ENCODE data around the gene PDCD4. TPM values are rescaled to one million over a fixed set of nuclear protein-coding genes. Genes with fewer than 3 reads are reported as not detected.

PDCD4 gene
- total RNA-seq, 2 experiments from 2014 or later = 236 to 237 TPM

DNA sequence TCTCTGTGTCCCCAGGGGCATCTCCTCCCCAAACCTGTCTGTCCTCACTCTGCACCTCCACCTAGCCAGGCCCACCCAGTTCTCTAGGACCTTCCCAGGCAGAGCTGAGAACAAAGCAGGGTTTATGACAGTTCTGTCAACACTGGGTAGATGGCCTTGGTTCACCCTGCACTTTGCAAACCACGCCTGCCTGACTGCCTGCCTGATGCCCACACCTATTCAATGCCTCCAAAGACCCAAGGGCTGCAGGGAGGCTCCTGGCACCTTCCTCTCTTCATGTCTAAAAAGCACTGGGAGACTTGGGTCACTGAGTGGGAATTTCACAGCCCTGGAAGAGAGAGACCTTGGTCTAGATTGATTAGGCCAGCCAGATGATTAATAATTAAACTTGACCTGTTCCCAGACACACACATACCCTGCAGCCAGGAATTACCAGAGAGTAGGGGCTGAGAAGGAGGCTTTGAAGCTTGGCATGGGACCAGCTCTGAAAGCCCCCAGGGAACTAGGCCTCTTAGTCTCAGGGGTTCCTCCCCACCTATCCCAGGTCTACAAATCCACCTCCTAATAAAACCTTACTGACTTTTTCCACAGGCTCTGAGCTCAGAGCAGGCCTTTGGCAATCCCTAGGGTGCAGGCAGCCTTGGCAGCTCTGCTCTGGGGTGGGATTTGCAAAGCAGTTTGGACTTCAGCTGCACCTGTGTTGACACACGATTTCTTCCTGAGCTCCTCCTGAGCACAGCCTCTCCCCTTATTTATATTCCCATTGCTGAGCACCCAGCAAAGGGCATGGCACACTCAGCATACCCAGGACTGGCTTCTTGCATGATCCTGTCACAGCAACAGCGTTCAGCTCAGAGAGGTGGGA, 25.7 kb upstream of the PDCD4 start:
- Mint-ChIP-seq H3K36me3 (no peaks in the 10 kb centered on the region), H3K4me1 (peaks cover 57% of the 10 kb centered on the region), H3K27me3 (no peaks in the 10 kb centered on the region), H3K9me3 (peaks cover 1% of the 10 kb centered on the region), H3K4me3 (no peak overlapping the region), H3K27ac (peak overlapping the region; percentile 5)
- DNase-seq (no peak), ATAC-seq (ENCODE audit: low read depth) (no peak)
- POLR2A ChIA-PET = interaction anchor here (1.1 to 1.5 kb wide), 3 partner anchors 15 to 25 kb away, joined by 3 to 5 read pairs (median 4); partner anchors contain the start of gene PDCD4

DNA sequence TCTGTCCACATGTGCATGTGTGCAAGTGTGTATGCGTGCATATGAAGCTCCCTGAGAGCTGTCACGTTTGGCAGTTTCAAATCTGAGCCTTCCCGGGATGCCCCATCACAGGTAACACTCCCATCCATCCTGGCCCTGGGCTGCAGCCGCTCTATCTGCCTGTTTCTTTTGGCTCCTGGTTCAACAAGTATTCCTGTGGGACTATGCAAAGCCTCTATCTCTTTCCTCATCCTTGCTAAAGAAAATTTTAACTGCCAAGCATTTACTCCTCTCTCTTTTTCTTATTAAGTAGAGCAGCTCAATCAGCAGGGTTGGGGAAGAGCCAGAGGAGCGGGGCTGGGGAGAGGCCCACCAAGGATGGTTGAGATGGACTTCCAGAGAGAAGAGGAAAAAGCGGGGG, 24.4 kb upstream of the PDCD4 start:
- H3K36me3 Mint-ChIP-seq = no peaks in the 10 kb centered on the region
- POLR2A ChIA-PET = interaction anchor here (0.7 kb wide), 1 partner anchor 11 kb away, joined by 3 read pairs; no protein-coding TSS in a partner anchor
- H3K4me3 Mint-ChIP-seq = no peak overlapping the region
- H3K27me3 Mint-ChIP-seq = no peaks in the 10 kb centered on the region
- DNase-seq (no peak), ATAC-seq (ENCODE audit: low read depth) (no peak)
- peak overlapping the region; percentile 2 for H3K27ac Mint-ChIP-seq
- peaks cover 1% of the 10 kb centered on the region for H3K9me3 Mint-ChIP-seq
- H3K4me1 Mint-ChIP-seq = peaks cover 60% of the 10 kb centered on the region

DNA sequence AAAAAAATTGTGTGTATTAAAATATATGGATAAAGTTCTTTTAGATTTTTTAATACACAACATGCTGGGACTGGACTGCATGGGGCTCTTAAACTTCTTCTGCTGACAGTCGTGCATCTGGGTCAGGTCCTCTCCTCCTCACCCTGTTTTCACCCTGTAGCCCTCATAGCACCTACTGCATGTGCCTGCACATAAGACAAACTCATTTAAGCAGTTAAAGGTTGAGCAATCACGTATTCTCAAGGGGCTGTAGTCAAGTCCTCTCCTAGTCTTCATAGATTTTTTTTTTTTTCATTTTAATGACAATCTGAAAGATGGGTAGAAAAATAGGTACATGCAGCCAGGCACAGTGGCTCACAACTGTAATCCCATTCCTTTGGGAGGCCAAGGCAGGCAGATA, 23.6 kb upstream of the PDCD4 start:
- ATAC-seq (ENCODE audit: low read depth) = no peak
- DNase-seq = no peak
- H3K27me3 Mint-ChIP-seq = no peaks in the 10 kb centered on the region
- no peak overlapping the region for H3K27ac Mint-ChIP-seq
- no peaks in the 10 kb centered on the region for H3K36me3 Mint-ChIP-seq
- peaks cover 1% of the 10 kb centered on the region for H3K9me3 Mint-ChIP-seq
- no peak overlapping the region for H3K4me3 Mint-ChIP-seq
- POLR2A ChIA-PET = no interaction called here
- peaks cover 60% of the 10 kb centered on the region for H3K4me1 Mint-ChIP-seq

- peaks cover 2% of the 10 kb centered on the region for H3K36me3 Mint-ChIP-seq
- POLR2A ChIA-PET = interaction anchor here (1.0 to 1.8 kb wide), 3 partner anchors 9 to 22 kb away, joined by 3 to 6 read pairs (median 4); partner anchors contain the start of gene PDCD4
- peaks cover 58% of the 10 kb centered on the region for H3K4me1 Mint-ChIP-seq
- no peaks in the 10 kb centered on the region for H3K27me3 Mint-ChIP-seq
- H3K4me3 Mint-ChIP-seq = no peak overlapping the region
- H3K27ac Mint-ChIP-seq = no peak overlapping the region
- ATAC-seq (ENCODE audit: low read depth) (no peak), DNase-seq (no peak)
- H3K9me3 Mint-ChIP-seq = peaks cover 1% of the 10 kb centered on the region
These were observed 21.6 kb upstream of the PDCD4 start for GRCh38 chr10:110850099-110850498.

GRCh38 chr10:110851020-110851612, 20.6 kb upstream of the PDCD4 start:
- no peak for DNase-seq
- POLR2A ChIA-PET = interaction anchor here (1.0 to 1.8 kb wide), 3 partner anchors 8 to 20 kb away, joined by 3 to 6 read pairs (median 4); partner anchors contain the start of gene PDCD4
- ATAC-seq (ENCODE audit: low read depth) = peak; percentile 40
- peaks cover 5% of the 10 kb centered on the region for H3K36me3 Mint-ChIP-seq
- H3K4me3 Mint-ChIP-seq = peak overlapping the region; percentile 47
- H3K4me1 Mint-ChIP-seq = peaks cover 56% of the 10 kb centered on the region
- peaks cover 6% of the 10 kb centered on the region for H3K9me3 Mint-ChIP-seq
- H3K27me3 Mint-ChIP-seq = no peaks in the 10 kb centered on the region
- peak overlapping the region; percentile 14 for H3K27ac Mint-ChIP-seq

DNA sequence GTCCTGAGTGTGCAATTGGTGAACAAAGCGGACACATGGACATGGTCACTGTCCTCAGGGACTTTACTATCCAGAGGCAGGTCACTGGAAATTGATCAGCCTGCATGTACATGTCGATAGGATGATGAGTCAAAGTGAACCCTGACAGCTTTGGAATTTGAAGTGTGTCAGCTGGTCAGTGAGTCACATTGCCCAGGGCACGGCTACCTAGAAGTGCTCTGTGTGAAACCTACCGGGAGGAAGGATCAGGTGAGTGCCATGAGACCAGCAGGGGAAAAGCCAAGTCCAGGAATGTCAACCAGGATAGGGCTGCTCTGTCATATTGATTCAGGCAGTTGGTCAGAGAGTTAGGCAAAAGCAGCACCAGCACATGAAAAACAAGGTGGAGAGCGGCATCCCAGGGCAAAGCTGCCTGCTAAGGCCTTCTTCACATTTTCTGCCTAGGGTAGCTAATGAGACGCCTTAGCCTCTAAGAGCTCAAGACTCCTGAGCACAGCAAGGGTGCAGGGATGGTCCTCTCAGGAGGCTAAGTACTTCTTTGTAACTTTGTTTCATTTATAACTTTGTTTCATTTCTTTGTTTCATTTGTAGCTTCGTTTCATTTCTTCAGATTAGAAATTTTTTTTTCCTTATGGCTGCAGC, 19.4 kb upstream of the PDCD4 start:
- Mint-ChIP-seq H3K9me3 (peaks cover 6% of the 10 kb centered on the region), H3K27ac (no peak overlapping the region), H3K36me3 (peaks cover 6% of the 10 kb centered on the region), H3K4me3 (peak overlapping the region; percentile 63), H3K27me3 (no peaks in the 10 kb centered on the region), H3K4me1 (peaks cover 57% of the 10 kb centered on the region)
- POLR2A ChIA-PET = interaction anchor here (1.0 to 1.5 kb wide), 3 partner anchors 10 to 26 kb away, joined by 3 to 12 read pairs (median 4); partner anchors contain the start of gene PDCD4
- ATAC-seq (ENCODE audit: low read depth) = peak; percentile 44
- no peak for DNase-seq

GRCh38 chr10:110852947-110853346, 18.8 kb upstream of the PDCD4 start:
- POLR2A ChIA-PET = interaction anchor here (1.0 to 1.5 kb wide), 3 partner anchors 9 to 26 kb away, joined by 3 to 12 read pairs (median 4); partner anchors contain the start of gene PDCD4
- Mint-ChIP-seq H3K27ac (no peak overlapping the region), H3K27me3 (no peaks in the 10 kb centered on the region), H3K9me3 (peaks cover 6% of the 10 kb centered on the region), H3K4me1 (peaks cover 62% of the 10 kb centered on the region), H3K4me3 (peak overlapping the region; percentile 63), H3K36me3 (peaks cover 6% of the 10 kb centered on the region)
- ATAC-seq (ENCODE audit: low read depth) = no peak
- DNase-seq = no peak

DNA sequence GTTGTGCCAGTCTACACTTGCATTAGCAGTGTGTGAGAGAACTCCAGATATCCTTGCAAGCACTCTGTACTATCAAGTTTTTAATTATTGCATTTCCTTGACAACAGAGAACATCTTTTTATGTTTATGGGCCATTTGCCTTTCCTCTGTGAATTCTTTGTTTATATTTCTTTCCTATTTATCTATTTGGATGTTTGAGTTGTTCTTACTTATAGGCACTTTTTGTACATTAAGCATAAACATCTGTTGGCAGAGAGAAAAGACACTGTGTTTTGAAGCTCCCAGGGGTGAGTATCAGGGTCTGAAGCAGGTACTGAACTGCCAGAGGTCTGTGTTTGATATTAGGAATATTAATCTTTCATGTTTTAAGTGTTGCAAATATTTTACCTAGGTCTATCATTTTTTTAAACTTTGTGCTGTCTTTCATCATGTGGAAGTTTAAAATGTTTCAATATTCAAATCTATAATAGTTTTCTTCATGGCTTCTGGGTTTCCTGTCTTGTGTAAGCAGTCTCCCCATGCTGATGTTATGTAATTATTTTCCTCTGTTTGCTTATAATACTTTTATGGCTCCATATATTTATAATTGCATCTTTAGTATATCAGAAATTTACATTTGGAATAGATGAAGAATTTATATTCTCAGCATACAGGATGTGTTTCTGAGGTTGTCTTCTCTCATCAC, 17.7 kb upstream of the PDCD4 start:
- no peak overlapping the region for H3K27ac Mint-ChIP-seq
- H3K4me3 Mint-ChIP-seq = no peak overlapping the region
- H3K4me1 Mint-ChIP-seq = peaks cover 66% of the 10 kb centered on the region
- H3K27me3 Mint-ChIP-seq = no peaks in the 10 kb centered on the region
- ATAC-seq (ENCODE audit: low read depth) (no peak), DNase-seq (no peak)
- POLR2A ChIA-PET = interaction anchor here (0.5 to 0.6 kb wide), 2 partner anchors 9 to 11 kb away, joined by 3 read pairs; no protein-coding TSS in a partner anchor
- H3K36me3 Mint-ChIP-seq = peaks cover 6% of the 10 kb centered on the region
- peaks cover 6% of the 10 kb centered on the region for H3K9me3 Mint-ChIP-seq

GRCh38 chr10:110857265-110858171, 14.2 kb upstream of the PDCD4 start:
- peaks cover 67% of the 10 kb centered on the region for H3K4me1 Mint-ChIP-seq
- H3K36me3 Mint-ChIP-seq = peaks cover 6% of the 10 kb centered on the region
- H3K27ac Mint-ChIP-seq = peak overlapping the region; percentile 86
- peaks cover 6% of the 10 kb centered on the region for H3K9me3 Mint-ChIP-seq
- H3K27me3 Mint-ChIP-seq = no peaks in the 10 kb centered on the region
- POLR2A ChIA-PET = interaction anchor here (0.8 to 6.8 kb wide), 11 partner anchors 10 to 62 kb away, joined by 3 to 53 read pairs (median 6); partner anchors contain the start of genes BBIP1, PDCD4 and SHOC2
- ATAC-seq (ENCODE audit: low read depth) (no peak), DNase-seq (no peak)
- H3K4me3 Mint-ChIP-seq = peak overlapping the region; percentile 39

DNA sequence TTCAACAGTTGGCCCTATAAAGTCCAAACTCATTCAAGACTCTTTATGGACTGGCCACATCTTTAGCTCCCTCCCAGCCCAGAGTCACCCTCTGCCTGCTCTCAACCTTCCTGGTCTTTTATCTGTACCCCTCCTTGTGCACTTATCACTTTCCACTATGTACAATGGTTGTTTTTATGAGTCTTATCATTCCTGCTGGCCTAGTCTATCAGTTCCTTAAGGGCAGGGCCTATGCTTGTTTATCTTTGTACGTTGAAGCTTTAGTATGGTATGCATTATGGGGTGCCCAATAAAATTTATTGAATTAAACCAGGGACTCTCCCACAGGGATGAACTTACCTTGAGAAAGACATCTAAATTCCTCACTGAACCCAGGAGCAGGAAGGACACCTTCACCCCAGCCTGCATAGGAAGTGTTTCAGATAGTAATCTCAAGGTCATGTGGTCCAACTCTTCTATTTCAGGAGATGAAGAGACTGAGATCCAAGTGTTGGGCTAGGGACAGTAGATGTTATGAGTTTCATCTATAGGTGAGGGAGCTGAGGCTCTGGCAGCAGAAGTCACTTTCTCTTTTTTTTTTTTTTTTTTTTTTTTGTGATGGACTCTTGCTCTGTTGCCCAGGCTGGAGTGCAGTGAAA, 13.3 kb upstream of the PDCD4 start:
- peak overlapping the region; percentile 62 for H3K4me3 Mint-ChIP-seq
- H3K9me3 Mint-ChIP-seq = peaks cover 6% of the 10 kb centered on the region
- peaks cover 6% of the 10 kb centered on the region for H3K36me3 Mint-ChIP-seq
- ATAC-seq (ENCODE audit: low read depth) (peak; percentile 10), DNase-seq (no peak)
- POLR2A ChIA-PET = interaction anchor here (0.8 to 6.8 kb wide), 15 partner anchors 7 to 61 kb away, joined by 3 to 53 read pairs (median 6); partner anchors contain the start of genes BBIP1, PDCD4 and SHOC2
- H3K27ac Mint-ChIP-seq = peak overlapping the region; percentile 86
- no peaks in the 10 kb centered on the region for H3K27me3 Mint-ChIP-seq
- peaks cover 67% of the 10 kb centered on the region for H3K4me1 Mint-ChIP-seq

DNA sequence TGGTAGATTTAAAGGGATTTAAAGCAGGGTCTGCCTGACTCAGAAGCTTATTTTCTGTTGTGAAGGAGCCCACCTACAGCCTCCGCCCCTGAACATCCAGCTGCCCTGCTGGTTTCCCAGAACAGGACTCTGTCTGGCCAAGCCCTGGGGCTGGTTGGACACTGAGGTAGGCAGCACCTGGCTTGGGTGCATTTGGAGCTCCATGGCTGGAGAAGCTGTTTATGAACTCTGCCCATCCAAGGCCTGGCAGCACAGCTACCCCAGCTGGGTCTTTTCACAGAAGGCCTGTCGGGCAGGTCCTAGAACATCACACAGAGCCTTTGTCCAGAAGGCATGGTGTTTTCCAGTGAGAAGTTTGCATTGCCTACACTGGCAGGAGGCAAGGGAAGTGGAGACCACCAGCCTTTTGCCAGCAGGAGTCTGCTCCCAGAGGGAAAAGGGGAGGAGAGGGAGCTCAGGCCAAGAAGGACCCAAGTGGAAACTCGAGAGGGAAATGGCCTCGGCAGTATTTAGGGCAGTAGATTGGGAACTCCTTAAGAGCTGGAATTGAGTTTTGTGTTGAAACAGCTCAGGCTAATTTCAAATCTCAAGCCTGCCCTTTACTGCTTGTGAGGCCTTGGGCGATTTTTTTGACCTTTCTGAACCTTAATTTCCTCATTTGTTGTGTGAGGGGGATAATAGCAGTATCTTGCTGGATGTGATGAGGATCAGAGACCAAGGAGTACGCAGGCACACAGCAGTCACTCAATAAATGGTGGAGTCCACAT, 12.3 kb upstream of the PDCD4 start:
- POLR2A ChIA-PET = interaction anchor here (1.0 to 6.8 kb wide), 8 partner anchors 8 to 60 kb away, joined by 3 to 53 read pairs (median 9); partner anchors contain the start of genes BBIP1, PDCD4 and SHOC2
- peak overlapping the region; percentile 86 for H3K27ac Mint-ChIP-seq
- H3K36me3 Mint-ChIP-seq = peaks cover 6% of the 10 kb centered on the region
- peaks cover 6% of the 10 kb centered on the region for H3K9me3 Mint-ChIP-seq
- H3K4me3 Mint-ChIP-seq = peak overlapping the region; percentile 32
- DNase-seq = no peak
- no peaks in the 10 kb centered on the region for H3K27me3 Mint-ChIP-seq
- H3K4me1 Mint-ChIP-seq = peaks cover 68% of the 10 kb centered on the region
- no peak for ATAC-seq (ENCODE audit: low read depth)
